Measurements from ENCODE around the gene IRF1.
"Not testable (repeated sequence)": the region's sequence is repeated elsewhere in the genome, so short reads cannot be mapped to it uniquely, and the experiment has no call there.

IRF1 gene

GRCh38 chr5:132487841-132488555, 2.6 kb downstream of the IRF1 start:
- DNase-seq (ENCODE audit: low read depth in 1 of 2, low spot score in 1 of 2), result no peak

GRCh38 chr5:132487095-132487428, 3.5 kb downstream of the IRF1 start:
- no peak for DNase-seq (ENCODE audit: low read depth in 1 of 2, low spot score in 1 of 2)

- DNase-seq (ENCODE audit: low read depth in 1 of 2, low spot score in 1 of 2), result no peak
These were observed 4.1 kb downstream of the IRF1 start for GRCh38 chr5:132486318-132487094.

- DNase-seq (ENCODE audit: low read depth in 1 of 2, low spot score in 1 of 2), result no peak
These were observed 4.8 kb downstream of the IRF1 start for GRCh38 chr5:132485641-132486317.

- DNase-seq (ENCODE audit: low read depth in 1 of 2, low spot score in 1 of 2), result not testable (repeated sequence)
These were observed 5.5 kb downstream of the IRF1 start for GRCh38 chr5:132484876-132485640.

- DNase-seq (ENCODE audit: low read depth in 1 of 2, low spot score in 1 of 2), result no peak
These were observed 6.2 kb downstream of the IRF1 start for GRCh38 chr5:132484391-132484725.

- no peak for DNase-seq (ENCODE audit: low read depth in 1 of 2, low spot score in 1 of 2)
These were observed 6.7 kb downstream of the IRF1 start for GRCh38 chr5:132483661-132484390.

GRCh38 chr5:132483101-132483500, 7.5 kb downstream of the IRF1 start:
- DNase-seq (ENCODE audit: low read depth in 1 of 2, low spot score in 1 of 2), result no peak

GRCh38 chr5:132481596-132482211, 8.9 kb downstream of the IRF1 start:
- no peak for DNase-seq (ENCODE audit: low read depth in 1 of 2, low spot score in 1 of 2)

GRCh38 chr5:132480893-132481595, 9.5 kb downstream of the IRF1 start:
- DNase-seq (ENCODE audit: low read depth in 1 of 2, low spot score in 1 of 2), result no peak

GRCh38 chr5:132480546-132480892, 10.1 kb downstream of the IRF1 start:
- DNase-seq (ENCODE audit: low read depth in 1 of 2, low spot score in 1 of 2), result no peak

- no peak for DNase-seq (ENCODE audit: low read depth in 1 of 2, low spot score in 1 of 2)
These were observed 10.5 kb downstream of the IRF1 start for GRCh38 chr5:132480042-132480441.

- DNase-seq (ENCODE audit: low read depth in 1 of 2, low spot score in 1 of 2), result no peak
These were observed 11.2 kb downstream of the IRF1 start for GRCh38 chr5:132479111-132479951.

- DNase-seq (ENCODE audit: low read depth in 1 of 2, low spot score in 1 of 2), result no peak
These were observed 12.2 kb downstream of the IRF1 start for GRCh38 chr5:132478366-132478871.

- no peak for DNase-seq (ENCODE audit: low read depth in 1 of 2, low spot score in 1 of 2)
These were observed 12.7 kb downstream of the IRF1 start for GRCh38 chr5:132477784-132478365.

- no peak for DNase-seq (ENCODE audit: low read depth in 1 of 2, low spot score in 1 of 2)
These were observed 13.4 kb downstream of the IRF1 start for GRCh38 chr5:132476876-132477781.

Data from activated CD4-positive, alpha-beta T cell treated with anti-CD3 and anti-CD28 coated beads, Interleukin-2, amount 50 U/mL, for 24 hours (primary cell).